ENCODE data around the gene SLC36A2.

DNA sequence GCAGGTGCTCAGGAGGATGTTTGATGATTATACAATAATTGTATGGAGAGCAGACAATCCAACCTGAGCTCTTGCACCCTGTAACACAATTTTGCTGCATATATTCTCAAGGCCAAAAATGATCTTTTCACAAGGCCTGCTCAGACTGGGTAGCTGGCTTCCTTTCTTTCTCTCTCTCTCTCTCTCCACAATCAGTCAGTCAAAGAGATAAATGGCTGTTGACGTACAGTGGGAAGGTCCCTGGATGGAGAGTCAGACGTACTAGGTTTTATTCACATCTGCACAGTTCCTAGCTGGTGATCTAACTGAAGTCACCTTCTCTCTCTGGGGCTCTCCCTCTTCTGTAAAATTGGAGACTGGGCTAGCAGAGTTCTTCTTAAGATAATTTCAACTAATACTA, 19.8 kb downstream of the SLC36A2 start:
- TF ChIP-seq, protein P1, sequence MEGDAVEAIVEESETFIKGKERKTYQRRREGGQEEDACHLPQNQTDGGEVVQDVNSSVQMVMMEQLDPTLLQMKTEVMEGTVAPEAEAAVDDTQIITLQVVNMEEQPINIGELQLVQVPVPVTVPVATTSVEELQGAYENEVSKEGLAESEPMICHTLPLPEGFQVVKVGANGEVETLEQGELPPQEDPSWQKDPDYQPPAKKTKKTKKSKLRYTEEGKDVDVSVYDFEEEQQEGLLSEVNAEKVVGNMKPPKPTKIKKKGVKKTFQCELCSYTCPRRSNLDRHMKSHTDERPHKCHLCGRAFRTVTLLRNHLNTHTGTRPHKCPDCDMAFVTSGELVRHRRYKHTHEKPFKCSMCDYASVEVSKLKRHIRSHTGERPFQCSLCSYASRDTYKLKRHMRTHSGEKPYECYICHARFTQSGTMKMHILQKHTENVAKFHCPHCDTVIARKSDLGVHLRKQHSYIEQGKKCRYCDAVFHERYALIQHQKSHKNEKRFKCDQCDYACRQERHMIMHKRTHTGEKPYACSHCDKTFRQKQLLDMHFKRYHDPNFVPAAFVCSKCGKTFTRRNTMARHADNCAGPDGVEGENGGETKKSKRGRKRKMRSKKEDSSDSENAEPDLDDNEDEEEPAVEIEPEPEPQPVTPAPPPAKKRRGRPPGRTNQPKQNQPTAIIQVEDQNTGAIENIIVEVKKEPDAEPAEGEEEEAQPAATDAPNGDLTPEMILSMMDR (IDR thresholded peaks at IDR 0.05), result no peak
- no peak for TF ChIP-seq POLR2A (IDR thresholded peaks at IDR 0.05)
